CD4-positive, alpha-beta T cell (primary cell): ENCODE data around the gene PRR5L. TPM values are rescaled to one million over a fixed set of nuclear protein-coding genes. Genes with fewer than 3 reads are reported as not detected.

Experiments
- ATAC-seq: fragments of 200-7000 bp; cut with Tn5 transposase; one replicate; pipeline ENCODE4 v1.10.0; 2022; ENCODE audit warnings: mild to moderate bottlenecking; ENCODE audit not compliant: poor library complexity
- CTCF ChIA-PET: fragments of 350-600 bp; sonication (Branson Sonifier 250); formaldehyde crosslinking; loops from one replicate; lab custom pipeline; 2021; ENCODE audit warnings: antibody characterized with exemption, inconsistent platforms; lab: Charles Lee
- POLR2A ChIA-PET: fragments of 350-600 bp; sonication (Branson Sonifier 250); formaldehyde crosslinking; loops from one replicate; lab custom pipeline; 2021; ENCODE audit warnings: antibody characterized with exemption, inconsistent platforms; lab: Charles Lee
- DNase-seq, 14 experiments: peaks; one replicate each; pipeline ENCODE4 v3.0.0-alpha.2; 2013 to 2020; ENCODE audit warnings: mixed read lengths in 2 of 14
- H3K27ac ChIP-seq, 2 donors: one replicate each; pipeline versions ENCODE4 v1.5.1 to v1.7.0; 2013; ENCODE audit warnings: low read length in 2 of 2, low read depth in 1 of 2, mild to moderate bottlenecking in 1 of 2
- H3K27me3 ChIP-seq, 2 experiments: 1 replicate in 1 of 2; 2 replicates in 1 of 2; pipeline versions ENCODE4 v1.6.1 to v1.7.0; 2013; ENCODE audit warnings: low read length in 2 of 2, control low read depth in 1 of 2, mild to moderate bottlenecking in 1 of 2, moderate library complexity in 1 of 2; ENCODE audit not compliant: insufficient read depth in 2 of 2, control insufficient read depth in 1 of 2
- H3K36me3 ChIP-seq: one replicate; pipeline ENCODE4 v1.6.1; 2013; ENCODE audit warnings: low read length, control low read depth; ENCODE audit not compliant: insufficient read depth
- H3K4me1 ChIP-seq: one replicate; pipeline ENCODE4 v1.6.1; 2013; ENCODE audit warnings: low read length, control low read depth; ENCODE audit not compliant: insufficient read depth
- H3K4me3 ChIP-seq: one replicate; pipeline ENCODE4 v1.5.1; 2013; ENCODE audit warnings: mild to moderate bottlenecking, low read length, moderate library complexity
- H3K9me3 ChIP-seq, 2 experiments: 1 replicate in 1 of 2; 2 replicates in 1 of 2; pipeline versions ENCODE4 v1.6.1 to v1.7.0; 2013; ENCODE audit warnings: low read length in 2 of 2, mild to moderate bottlenecking in 2 of 2, control low read depth in 1 of 2, moderate library complexity in 1 of 2; ENCODE audit not compliant: control insufficient read depth in 1 of 2, insufficient read depth in 1 of 2
- H3K27ac Mint-ChIP-seq: one replicate; pipeline ENCODE4 v1.8.0; 2020; ENCODE audit warnings: mixed read lengths
- H3K27me3 Mint-ChIP-seq: one replicate; pipeline ENCODE4 v1.8.0; 2021; ENCODE audit warnings: mixed read lengths
- H3K36me3 Mint-ChIP-seq: one replicate; pipeline ENCODE4 v1.8.0; 2021; ENCODE audit warnings: low read depth, mixed read lengths
- H3K4me1 Mint-ChIP-seq: one replicate; pipeline ENCODE4 v1.8.0; 2021; ENCODE audit warnings: low read depth, mixed read lengths
- H3K4me3 Mint-ChIP-seq: one replicate; pipeline ENCODE4 v1.8.0; 2020; ENCODE audit warnings: mild to moderate bottlenecking, mixed read lengths
- H3K9me3 Mint-ChIP-seq: one replicate; pipeline ENCODE4 v1.8.0; 2020; ENCODE audit warnings: mixed read lengths
- intact Hi-C, 2 experiments: fragments of 100-400 bp; cut with DNase I in 1 of 2; cut with micrococcal nuclease in 1 of 2; formaldehyde crosslinking; loops; one replicate each; pipeline versions ENCODE4 v1.15.1 to v1.9.0; 2023 to 2025; cut with DNase I, micrococcal nuclease
- polyA plus RNA-seq, 2 donors: library from polyadenylated mRNA; unstranded; fragments of 120-200 nt; gene quantifications; one replicate each; pipeline ENCODE4 v1.2.1, GENCODE V29; 2013
- total RNA-seq, 174 experiments: library from RNA in 2 of 174; stranded (reverse) in 2 of 174; gene quantifications; one replicate each; pipeline ENCODE4 v1.2.3 and lab custom pipeline; 2021 to 2026
- TF ChIP-seq, protein P1 (sequence below): fragments of 200-600 bp; IDR thresholded peaks from one replicate; pipeline ENCODE4 v1.8.0; 2022; ENCODE audit warnings: antibody characterized with exemption, mild to moderate bottlenecking

PRR5L gene
- 1 to 10 TPM; 5.4 to 7.6 TPM for total RNA-seq
- polyA plus RNA-seq (2013, experiment 1 of 2): 31.3 TPM
- polyA plus RNA-seq (2013, experiment 2 of 2): 26.2 TPM
- total RNA-seq (lab: John Stamatoyannopoulos, UW): 4.7 to 126 (median 22.8) reads per million in 172 experiments

GRCh38 chr11:36295926-36296325 lies at the start of gene PRR5L:
Gene PRR5L (plus strand): TSS chr11:36296288. CDS start chr11:36401122, 104,834 bp downstream.
- TF ChIP-seq, protein P1, sequence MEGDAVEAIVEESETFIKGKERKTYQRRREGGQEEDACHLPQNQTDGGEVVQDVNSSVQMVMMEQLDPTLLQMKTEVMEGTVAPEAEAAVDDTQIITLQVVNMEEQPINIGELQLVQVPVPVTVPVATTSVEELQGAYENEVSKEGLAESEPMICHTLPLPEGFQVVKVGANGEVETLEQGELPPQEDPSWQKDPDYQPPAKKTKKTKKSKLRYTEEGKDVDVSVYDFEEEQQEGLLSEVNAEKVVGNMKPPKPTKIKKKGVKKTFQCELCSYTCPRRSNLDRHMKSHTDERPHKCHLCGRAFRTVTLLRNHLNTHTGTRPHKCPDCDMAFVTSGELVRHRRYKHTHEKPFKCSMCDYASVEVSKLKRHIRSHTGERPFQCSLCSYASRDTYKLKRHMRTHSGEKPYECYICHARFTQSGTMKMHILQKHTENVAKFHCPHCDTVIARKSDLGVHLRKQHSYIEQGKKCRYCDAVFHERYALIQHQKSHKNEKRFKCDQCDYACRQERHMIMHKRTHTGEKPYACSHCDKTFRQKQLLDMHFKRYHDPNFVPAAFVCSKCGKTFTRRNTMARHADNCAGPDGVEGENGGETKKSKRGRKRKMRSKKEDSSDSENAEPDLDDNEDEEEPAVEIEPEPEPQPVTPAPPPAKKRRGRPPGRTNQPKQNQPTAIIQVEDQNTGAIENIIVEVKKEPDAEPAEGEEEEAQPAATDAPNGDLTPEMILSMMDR: no peak
- H3K36me3 Mint-ChIP-seq: no peaks in the 10 kb centered on the region
- Histone ChIP-seq H3K27me3 (no peaks in the 10 kb centered on the region), H3K9me3 (no peaks in the 10 kb centered on the region), H3K27ac (no peak within 1 kb of the TSS), H3K4me1 (no peaks in the 10 kb centered on the region), H3K36me3 (no peaks in the 10 kb centered on the region), H3K4me3 (no peak within 1 kb of the TSS)
- ATAC-seq (no peak), DNase-seq (no peak)
- H3K9me3 Mint-ChIP-seq: no peaks in the 10 kb centered on the region
- CTCF ChIA-PET: interaction anchor here (1.1 kb wide), 1 partner anchor 451 kb away, joined by 3 read pairs; no protein-coding TSS in a partner anchor
- no peaks in the 10 kb centered on the region for H3K27me3 Mint-ChIP-seq
- no peaks in the 10 kb centered on the region for H3K4me1 Mint-ChIP-seq
- intact Hi-C loops: loop anchor here in 1 of 2 experiments (10.0 kb wide), 2 partner anchors 449 to 1861 kb away; partner anchors contain the start of gene CAT
- no peak within 1 kb of the TSS for H3K27ac Mint-ChIP-seq
- POLR2A ChIA-PET: no interaction called here
- H3K4me3 Mint-ChIP-seq: no peak within 1 kb of the TSS

DNA sequence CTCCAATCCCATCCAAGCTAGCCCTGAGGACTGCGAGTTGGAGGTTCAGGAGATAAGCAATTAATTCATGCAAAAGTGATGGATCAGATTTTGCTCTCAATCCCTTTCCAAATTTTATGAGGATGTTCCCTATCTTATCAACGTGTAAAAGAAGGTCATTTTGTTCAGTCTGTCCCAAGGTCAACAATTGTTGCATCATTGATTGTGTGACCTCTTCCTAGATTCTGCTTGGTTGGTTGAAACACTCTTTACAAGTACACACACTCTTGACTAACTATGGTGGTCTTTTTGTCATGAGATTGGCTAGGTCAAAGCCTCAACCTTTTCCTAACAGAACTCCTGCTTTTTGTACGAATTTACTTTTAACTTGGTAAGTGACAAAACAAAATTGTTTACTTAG lies 48.6 kb upstream of the PRR5L start:
- Mint-ChIP-seq H3K27ac (no peak overlapping the region), H3K27me3 (peaks cover 81% of the 10 kb centered on the region), H3K36me3 (no peaks in the 10 kb centered on the region), H3K4me3 (no peak overlapping the region), H3K4me1 (no peaks in the 10 kb centered on the region), H3K9me3 (no peaks in the 10 kb centered on the region)
- Histone ChIP-seq H3K27me3 (peaks cover 12 to 23% of the 10 kb centered on the region in 2 experiments), H3K4me1 (no peaks in the 10 kb centered on the region), H3K9me3 (no peaks in the 10 kb centered on the region), H3K4me3 (no peak overlapping the region), H3K27ac (no peak overlapping the region), H3K36me3 (no peaks in the 10 kb centered on the region)
- intact Hi-C loops: no loop called here
- ChIA-PET POLR2A (no interaction called here), CTCF (no interaction called here)
- TF ChIP-seq, protein P1: no peak
- DNase-seq (no peak), ATAC-seq (no peak)

GRCh38 chr11:36248436-36248835 lies 47.7 kb upstream of the PRR5L start:
- H3K4me3 Mint-ChIP-seq: no peak overlapping the region
- ATAC-seq (no peak), DNase-seq (no peak)
- no peak overlapping the region for H3K4me3 ChIP-seq
- H3K27ac ChIP-seq: no peak overlapping the region
- H3K36me3 Mint-ChIP-seq: no peaks in the 10 kb centered on the region
- peaks cover 12 to 21% of the 10 kb centered on the region in 2 experiments for H3K27me3 ChIP-seq
- peaks cover 78% of the 10 kb centered on the region for H3K27me3 Mint-ChIP-seq
- no peaks in the 10 kb centered on the region for H3K36me3 ChIP-seq
- TF ChIP-seq, protein P1: no peak
- POLR2A ChIA-PET: no interaction called here
- no peaks in the 10 kb centered on the region for H3K9me3 ChIP-seq
- H3K27ac Mint-ChIP-seq: no peak overlapping the region
- H3K4me1 Mint-ChIP-seq: no peaks in the 10 kb centered on the region
- CTCF ChIA-PET: no interaction called here
- H3K9me3 Mint-ChIP-seq: no peaks in the 10 kb centered on the region
- intact Hi-C loops: no loop called here
- no peaks in the 10 kb centered on the region for H3K4me1 ChIP-seq
